Dermis microvascular lymphatic vessel endothelial cell (primary cell): Measurements from ENCODE around the gene PITPNM3. TPM values are rescaled to one million over a fixed set of nuclear protein-coding genes. Genes with fewer than 3 reads are reported as not detected.
"Not testable (repeated sequence)": the region's sequence is repeated elsewhere in the genome, so short reads cannot be mapped to it uniquely, and the experiment has no call there.

Experiments used
- DNase-seq, 2 donors: peaks; one replicate each; pipeline versions ENCODE4 v3.0.0 to v3.0.0-alpha.2; 2010; ENCODE audit warnings: low read depth in 2 of 2
- total RNA-seq: library from RNA; depleted of rRNA; stranded (reverse); fragments of >200 nt; gene quantifications from 2 replicates; pipeline ENCODE4 v1.2.1, GENCODE V29; 2014

Gene PITPNM3
- total RNA-seq: 0.13 and 0.26 TPM in 2 replicates

DNA sequence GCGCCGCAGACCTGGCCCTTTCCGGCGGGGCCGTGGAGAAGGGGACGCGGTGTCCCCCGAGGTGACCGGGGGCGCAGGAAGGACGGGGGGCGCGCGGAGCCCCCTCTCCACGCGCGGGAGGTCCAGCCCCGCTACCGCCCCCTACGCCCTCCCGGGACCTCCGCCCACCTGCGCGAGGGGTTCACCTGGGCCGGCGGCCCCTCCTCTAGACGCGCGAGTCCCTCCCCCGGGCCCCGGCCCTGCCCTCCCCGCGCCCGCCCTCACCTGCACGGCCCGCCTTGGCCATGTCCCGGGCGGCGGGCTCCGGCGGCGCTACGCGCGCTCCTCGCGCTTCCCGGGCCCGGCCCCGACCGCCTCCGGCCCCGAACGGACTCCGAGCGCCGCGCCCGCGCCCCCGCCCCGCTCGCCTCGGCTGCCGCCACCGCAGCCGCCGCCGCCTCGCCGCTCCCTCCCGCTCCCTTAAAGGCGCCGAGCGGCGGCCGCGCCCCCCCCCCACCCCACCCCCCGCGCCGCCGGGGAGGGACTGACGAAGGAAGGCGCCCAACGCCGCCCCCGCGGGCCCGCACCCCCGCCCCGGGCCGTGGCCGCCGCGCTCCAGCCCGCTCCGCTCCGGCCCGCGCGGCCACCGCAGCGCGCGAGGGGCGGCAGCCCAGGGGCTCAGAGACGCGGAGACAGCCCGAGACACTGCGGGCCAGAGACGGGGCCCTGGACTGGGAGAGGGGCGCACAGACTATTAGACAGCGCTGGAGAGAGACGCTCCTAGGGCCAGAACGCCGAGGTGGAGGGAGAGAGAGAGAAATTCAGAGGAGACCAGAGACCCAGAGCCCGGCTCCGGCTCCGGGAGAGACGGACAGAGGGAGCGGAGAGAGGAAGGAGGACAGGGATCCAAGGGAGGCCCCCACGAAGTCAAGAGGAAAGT is at the start of gene PITPNM3:
TSS of gene PITPNM3 (minus strand) at position 435 of the 919 bp plus-strand sequence. CDS start at position 286, 149 bp downstream.
- no peak for DNase-seq

GRCh38 chr17:6605142-6605541 is 48.8 kb upstream of the PITPNM3 start:
- DNase-seq: no peak

GRCh38 chr17:6603744-6604325 is 47.5 kb upstream of the PITPNM3 start:
- DNase-seq: no peak

- no peak for DNase-seq
Observed at GRCh38 chr17:6602141-6602540, 45.8 kb upstream of the PITPNM3 start.

GRCh38 chr17:6599364-6599763 is 43.0 kb upstream of the PITPNM3 start:
- DNase-seq: peak in 1 of 2 donors; percentile 71

GRCh38 chr17:6597727-6598126 is 41.4 kb upstream of the PITPNM3 start:
- DNase-seq: no peak

DNA sequence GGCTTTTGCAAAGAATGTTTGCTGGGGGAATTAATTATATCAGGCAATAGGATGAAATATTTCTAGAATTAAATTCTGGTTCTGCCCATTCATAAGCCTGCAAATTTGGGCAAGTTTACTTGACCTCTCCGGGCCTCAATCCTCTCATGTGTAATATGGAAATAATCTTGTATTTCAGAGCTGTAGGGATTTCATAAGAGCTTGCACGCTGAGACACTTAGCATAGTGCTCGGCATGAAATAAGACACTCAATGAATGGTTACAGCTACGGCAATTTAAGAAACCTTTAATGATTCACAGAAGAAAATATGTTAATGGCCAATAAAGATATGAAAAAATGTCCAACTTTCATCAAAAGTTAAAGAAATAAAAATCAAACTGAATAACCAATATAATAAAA is 40.6 kb upstream of the PITPNM3 start:
- no peak for DNase-seq

DNA sequence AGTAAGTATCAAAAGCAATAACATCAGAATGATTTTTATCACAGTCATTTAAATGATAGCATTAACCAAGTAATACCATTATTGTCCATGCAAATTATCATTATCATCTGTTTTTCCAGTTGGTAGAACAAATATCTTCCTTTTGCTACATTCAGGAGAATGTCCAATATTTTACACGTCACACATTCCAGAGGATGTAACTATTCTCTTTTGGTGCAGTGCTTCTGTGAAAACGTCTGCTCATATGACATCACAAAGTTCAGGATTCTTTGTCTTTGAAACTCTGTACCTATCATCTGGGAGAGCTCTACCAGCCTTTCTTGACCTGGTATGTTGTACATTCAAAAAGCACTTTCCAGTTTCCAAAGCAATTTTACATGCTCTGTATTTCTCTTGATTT is 40.2 kb upstream of the PITPNM3 start:
- no peak for DNase-seq

DNA sequence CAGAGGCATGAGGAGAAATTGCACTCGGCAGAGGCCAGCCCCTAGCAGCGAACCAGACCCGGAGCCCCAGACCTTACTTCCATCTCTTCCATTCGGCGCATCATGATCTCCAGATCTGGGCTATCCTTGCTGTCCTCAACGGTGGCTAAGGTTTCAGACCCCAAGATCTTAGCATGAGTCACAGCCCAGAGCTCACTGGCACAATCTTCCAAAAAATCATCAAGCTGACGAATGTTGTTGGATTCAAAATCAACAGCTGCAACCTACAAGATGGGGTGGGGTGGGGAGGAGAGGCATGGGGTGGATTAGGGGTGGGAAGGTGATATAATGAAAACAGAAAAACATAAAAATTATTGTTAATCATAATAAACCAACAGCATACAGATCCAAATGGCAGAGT is 39.7 kb upstream of the PITPNM3 start:
- no peak for DNase-seq

DNA sequence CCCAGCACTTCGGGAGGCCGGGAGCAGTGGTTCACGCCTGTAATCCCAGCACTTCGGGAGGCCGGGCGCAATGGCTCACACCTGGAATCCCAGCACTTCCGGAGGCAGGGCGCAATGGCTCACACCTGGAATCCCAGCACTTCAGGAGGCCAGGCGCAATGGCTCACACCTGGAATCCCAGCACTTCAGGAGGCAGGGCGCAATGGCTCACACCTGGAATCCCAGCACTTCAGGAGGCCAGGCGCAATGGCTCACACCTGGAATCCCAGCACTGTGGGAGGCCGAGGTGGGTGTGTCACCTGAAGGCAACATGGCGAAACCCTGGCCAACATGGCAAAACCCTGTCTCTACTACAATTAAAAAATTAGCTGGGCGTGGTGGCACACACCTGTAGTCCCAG is 37.0 kb upstream of the PITPNM3 start:
- DNase-seq: not testable (repeated sequence)

DNA sequence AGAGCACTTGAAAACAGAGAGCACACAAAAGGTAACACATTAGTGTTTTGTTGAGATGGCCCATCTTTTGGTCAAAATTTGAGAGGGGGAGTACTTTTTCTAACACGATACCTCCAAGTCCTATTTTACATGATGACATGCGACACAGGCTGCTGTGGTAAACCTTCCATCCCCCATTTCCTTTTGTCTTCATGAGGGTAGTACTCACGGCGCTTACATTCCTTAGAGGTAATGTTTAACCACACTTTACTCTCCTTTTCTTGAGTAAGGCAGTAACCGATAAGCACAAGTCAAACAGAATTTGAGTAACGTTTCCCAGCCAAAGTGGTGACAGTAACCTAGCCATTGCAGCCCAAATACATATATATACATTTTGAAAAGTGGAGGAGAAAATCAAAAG is 35.8 kb upstream of the PITPNM3 start:
- DNase-seq: no peak

DNA sequence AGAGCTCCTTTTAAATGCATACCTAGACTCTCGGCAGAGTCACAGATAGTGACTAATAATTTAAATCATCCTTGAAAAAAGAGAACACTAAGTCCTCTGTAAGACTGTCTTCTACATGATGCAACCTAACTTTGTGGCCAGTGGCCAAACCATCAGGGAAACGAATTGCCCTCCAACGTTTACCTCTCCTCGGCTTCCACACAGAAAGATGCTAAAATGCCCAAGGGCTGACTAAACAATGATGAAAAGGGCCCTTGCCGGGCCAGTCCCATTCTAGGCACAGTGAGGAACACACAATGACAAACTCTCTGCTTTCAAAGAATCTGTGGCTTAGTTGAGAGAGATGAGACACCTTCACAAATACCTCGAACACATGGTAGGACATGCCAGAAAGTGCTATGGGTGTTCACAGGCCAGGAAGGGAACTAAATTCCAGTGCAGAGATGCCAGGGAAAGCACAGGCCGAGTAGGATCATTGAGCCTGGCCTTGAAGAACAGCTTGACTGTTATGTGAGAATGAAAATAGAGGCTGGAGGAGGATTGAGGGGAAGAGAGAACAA is 35.3 kb upstream of the PITPNM3 start:
- no peak for DNase-seq

DNA sequence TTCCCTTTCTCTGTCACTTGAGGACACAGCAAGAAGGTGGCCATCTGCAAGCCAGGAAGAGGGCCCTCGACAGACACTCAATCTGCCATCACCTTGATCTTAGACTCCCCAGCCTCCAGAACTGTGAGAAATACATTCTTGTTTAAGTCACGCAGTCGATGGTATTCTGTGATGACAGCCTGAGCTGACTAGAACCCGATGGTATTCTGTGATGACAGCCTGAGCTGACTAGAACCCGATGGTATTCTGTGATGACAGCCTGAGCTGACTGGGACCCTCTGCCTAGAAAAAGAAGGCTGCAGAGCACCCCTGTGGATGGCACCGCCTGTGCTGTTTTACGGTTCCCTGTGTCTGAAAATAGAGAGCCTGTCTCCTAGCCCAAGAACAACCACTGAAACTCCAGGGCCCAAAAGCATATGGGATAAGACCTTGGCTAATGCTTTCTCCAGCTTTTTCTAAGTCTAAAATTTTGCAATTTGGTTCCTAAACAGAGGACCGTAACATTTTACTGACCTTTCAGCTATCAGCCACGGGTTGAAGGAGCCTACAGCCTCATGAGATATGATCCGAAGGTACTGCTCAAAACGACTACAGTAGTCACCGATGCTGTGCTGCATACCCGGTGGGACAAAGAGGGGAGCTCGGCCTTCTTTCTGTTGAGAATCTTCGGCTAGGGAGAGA is 33.1 kb upstream of the PITPNM3 start:
- no peak for DNase-seq

- DNase-seq: no peak
Observed at GRCh38 chr17:6588165-6588564, 31.8 kb upstream of the PITPNM3 start.

- DNase-seq: no peak
Observed at GRCh38 chr17:6587310-6587709, 31.0 kb upstream of the PITPNM3 start.

- DNase-seq: no peak
Observed at GRCh38 chr17:6583411-6583810, 27.1 kb upstream of the PITPNM3 start.

DNA sequence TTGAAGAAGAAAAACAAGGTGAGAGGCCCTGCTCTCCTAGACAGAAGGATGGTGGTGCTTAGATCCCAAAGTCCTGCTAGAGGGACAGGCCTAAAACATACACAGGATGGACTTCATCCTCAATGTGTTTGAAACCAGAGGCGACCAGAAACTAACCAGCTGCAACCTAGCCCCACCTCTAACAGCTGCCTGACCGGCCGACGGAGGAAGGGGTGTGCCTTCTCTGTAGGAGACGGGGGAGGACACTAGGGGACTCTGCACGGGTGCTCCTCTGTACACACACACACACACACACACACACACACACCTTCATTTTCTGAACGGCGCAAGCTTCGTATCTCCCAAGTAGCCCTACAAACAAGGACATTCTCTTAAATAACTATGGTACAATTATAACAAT is 24.3 kb upstream of the PITPNM3 start:
- DNase-seq: no peak

GRCh38 chr17:6578491-6578890 is 22.1 kb upstream of the PITPNM3 start:
- no peak for DNase-seq

GRCh38 chr17:6577686-6578263 is 21.4 kb upstream of the PITPNM3 start:
- no peak for DNase-seq

GRCh38 chr17:6576038-6576785 is 19.9 kb upstream of the PITPNM3 start:
- no peak for DNase-seq

GRCh38 chr17:6575596-6575988 is 19.2 kb upstream of the PITPNM3 start:
- DNase-seq: no peak
